GM10248 (cell line): ENCODE results near the gene PLOD3.

ENCODE experiments used
- CTCF ChIA-PET: fragments of 300-600 bp; sonication (Branson Sonifier 250); formaldehyde crosslinking; extraction: SDS; loops from one replicate; lab custom pipeline; 2021; ENCODE audit warnings: antibody characterized with exemption; lab: Yijun Ruan, JAX
- POLR2A ChIA-PET: fragments of 350-650 bp; sonication (Branson Sonifier 250); formaldehyde crosslinking; extraction: SDS; loops from one replicate; lab custom pipeline; 2020; ENCODE audit warnings: antibody characterized with exemption; lab: Yijun Ruan, JAX
- DNase-seq: peaks from one replicate; pipeline ENCODE4 v3.0.0; 2012; ENCODE audit errors: extremely low spot score
- TF ChIP-seq, protein P1 (sequence below): IDR thresholded peaks from 2 replicates; pipeline ENCODE4 v1.5.1; 2012; ENCODE audit warnings: mild to moderate bottlenecking, low read depth; ENCODE audit errors: extremely low read depth, missing control alignments, control extremely low read depth

Gene PLOD3

DNA sequence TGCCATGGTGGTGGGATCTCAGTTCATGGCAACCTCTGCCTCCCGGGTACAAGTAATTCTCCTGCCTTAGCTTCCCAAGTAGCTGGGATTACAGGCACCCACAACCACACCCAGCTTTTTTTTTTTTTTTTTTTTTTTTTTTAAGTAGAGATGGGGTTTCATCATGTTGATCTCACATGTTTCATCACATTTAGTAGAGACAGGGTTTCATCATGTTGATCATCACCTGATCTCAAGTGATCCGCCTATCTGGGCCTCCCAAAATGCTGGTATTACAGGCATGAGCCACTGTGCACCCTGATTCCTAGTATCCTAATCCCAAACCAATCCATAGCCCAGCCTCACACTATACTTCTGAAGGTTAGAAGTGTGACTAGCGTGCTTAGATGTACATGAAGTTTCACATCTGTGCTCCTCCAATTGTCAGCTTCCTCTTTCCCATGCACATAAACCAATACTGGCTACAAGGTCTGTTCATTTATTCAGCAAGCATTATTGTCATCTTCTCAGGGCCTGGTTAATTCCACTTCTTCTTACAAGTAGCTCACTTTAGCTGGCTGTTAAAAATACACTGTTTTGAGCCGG lies 30.4 kb downstream of the PLOD3 start:
- no peak for DNase-seq

DNA sequence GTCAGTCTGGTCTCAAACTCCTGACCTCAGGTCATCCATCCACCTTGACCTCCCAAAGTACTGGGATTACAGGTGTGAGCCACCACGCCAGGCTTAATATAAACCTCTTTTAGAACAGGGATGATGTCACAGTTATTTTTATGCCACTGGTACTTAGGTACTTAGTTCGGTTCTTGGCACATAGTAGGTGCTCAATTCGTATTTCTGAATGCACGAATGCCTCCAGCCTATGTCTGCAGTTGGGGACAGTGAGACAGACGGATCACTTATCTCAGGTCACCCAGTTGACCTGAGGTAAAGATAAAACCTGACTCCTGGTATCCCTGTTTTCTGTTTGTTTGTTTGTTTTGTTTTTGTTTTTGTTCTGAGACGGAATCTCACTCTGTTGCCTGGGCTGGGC lies 31.2 kb downstream of the PLOD3 start:
- TF ChIP-seq, protein P1, sequence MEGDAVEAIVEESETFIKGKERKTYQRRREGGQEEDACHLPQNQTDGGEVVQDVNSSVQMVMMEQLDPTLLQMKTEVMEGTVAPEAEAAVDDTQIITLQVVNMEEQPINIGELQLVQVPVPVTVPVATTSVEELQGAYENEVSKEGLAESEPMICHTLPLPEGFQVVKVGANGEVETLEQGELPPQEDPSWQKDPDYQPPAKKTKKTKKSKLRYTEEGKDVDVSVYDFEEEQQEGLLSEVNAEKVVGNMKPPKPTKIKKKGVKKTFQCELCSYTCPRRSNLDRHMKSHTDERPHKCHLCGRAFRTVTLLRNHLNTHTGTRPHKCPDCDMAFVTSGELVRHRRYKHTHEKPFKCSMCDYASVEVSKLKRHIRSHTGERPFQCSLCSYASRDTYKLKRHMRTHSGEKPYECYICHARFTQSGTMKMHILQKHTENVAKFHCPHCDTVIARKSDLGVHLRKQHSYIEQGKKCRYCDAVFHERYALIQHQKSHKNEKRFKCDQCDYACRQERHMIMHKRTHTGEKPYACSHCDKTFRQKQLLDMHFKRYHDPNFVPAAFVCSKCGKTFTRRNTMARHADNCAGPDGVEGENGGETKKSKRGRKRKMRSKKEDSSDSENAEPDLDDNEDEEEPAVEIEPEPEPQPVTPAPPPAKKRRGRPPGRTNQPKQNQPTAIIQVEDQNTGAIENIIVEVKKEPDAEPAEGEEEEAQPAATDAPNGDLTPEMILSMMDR = no peak
- no peak for DNase-seq
- ChIA-PET POLR2A (no interaction called here), CTCF (interaction anchor here (0.6 to 1.6 kb wide), 3 partner anchors 42 to 61 kb away, joined by 3 to 10 read pairs (median 4); no protein-coding TSS in a partner anchor)

More for the DNA sequence above, 30.4 kb downstream of the PLOD3 start:
- ChIA-PET CTCF (interaction anchor here (0.6 to 1.6 kb wide), 4 partner anchors 19 to 62 kb away, joined by 3 to 10 read pairs (median 4); no protein-coding TSS in a partner anchor), POLR2A (interaction anchor here (0.7 kb wide), 1 partner anchor 422 kb away, joined by 6 read pairs; no protein-coding TSS in a partner anchor)
- TF ChIP-seq, protein P1 = no peak

DNA sequence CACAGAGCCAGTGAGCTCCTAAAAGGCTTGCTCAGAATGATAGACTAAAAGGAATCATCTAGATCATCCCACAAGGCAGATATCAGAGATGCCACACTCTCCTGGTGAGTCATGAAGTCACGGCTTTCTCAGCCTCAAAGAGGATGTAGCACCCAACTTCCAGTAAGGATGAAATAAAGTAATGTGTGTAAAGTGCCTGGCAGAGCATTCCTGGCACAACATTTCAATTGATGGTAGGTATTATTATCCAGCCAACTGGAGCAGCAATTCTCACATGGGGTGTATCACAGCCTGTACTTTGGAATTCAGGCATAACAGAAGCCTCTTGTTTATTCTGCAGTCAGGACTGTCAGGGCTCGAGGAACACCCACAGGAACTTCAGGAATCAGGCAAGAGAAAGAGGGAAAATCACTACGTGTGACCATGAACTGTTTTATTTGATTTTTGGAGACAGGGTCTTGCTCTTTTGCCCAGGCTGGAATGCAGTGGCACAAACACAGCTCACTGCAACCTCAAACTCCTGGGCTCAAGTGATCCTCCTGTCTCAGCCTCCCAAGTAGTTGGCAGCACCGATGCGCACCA lies 32.0 kb downstream of the PLOD3 start:
- no peak for DNase-seq
- ChIA-PET CTCF (interaction anchor here (1.1 to 3.2 kb wide), 3 partner anchors 8 to 108 kb away, joined by 4 to 23 read pairs (median 5); no protein-coding TSS in a partner anchor), POLR2A (no interaction called here)
- TF ChIP-seq, protein P1 = no peak

DNA sequence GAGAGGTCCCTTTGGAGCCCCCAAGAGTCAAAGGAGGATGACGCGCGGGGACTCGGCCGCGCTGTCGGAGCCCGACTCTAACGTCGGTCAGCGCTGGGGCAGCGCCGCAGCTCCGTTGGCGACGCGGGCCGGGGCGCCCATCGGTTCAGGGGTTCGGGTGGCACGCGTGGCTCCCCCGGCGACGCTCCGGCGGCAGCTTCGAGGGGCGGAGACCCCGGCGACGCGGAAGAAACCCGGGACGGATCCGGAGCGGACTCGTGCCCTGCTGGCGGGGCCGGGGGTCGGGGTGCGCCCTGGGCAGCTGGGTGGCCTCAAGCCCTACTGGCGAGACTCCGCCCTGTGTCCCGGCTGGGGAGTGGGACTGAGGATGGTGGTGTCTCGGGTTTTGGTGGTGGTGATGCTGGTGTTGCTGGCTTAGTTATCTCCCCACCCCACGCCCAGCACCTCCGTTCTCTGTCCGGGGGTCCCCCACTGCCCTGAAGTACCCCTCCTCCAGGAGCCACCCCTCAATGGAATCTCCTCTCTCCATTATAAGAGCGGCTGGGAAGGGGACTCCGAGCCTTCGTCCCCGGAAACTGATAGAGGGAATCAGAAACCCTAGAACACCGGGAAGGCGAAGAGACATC lies 37.1 kb downstream of the PLOD3 start, which contains the start of gene NAT16:
TSS of gene NAT16 (minus strand) at position 164 of the 626 bp plus-strand sequence. CDS start 5,486 bp downstream, outside the sequence.
- CTCF ChIA-PET = interaction anchor here (0.9 to 1.6 kb wide), 2 partner anchors 12 kb away, joined by 5 to 7 read pairs; no protein-coding TSS in a partner anchor
- POLR2A ChIA-PET = no interaction called here
- no peak for DNase-seq
- TF ChIP-seq, protein P1 = no peak

DNA sequence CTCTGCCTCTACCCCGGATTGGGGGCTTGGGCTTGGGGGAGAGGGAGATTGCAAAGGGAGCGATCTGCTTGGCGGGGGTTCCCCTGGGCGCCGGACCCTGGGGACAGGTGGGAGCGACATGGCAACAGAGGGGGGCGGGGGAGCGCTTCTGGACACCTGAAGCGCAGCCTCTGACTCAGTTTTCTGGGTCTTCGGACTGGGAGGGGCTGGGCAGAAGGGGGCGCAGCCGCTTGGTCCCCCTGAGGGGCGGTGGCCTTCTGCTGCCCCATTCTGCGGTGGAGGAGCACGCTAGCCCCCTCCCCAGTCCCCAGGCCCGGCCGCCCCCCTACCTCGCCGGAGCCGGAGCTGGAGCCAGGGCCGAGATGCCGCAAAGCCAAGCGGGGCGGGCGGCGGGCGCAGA lies 37.7 kb downstream of the PLOD3 start:
- ChIA-PET CTCF (interaction anchor here (0.9 kb wide), 1 partner anchor 13 kb away, joined by 5 read pairs; no protein-coding TSS in a partner anchor), POLR2A (no interaction called here)
- TF ChIP-seq, protein P1 = no peak
- DNase-seq = no peak

DNA sequence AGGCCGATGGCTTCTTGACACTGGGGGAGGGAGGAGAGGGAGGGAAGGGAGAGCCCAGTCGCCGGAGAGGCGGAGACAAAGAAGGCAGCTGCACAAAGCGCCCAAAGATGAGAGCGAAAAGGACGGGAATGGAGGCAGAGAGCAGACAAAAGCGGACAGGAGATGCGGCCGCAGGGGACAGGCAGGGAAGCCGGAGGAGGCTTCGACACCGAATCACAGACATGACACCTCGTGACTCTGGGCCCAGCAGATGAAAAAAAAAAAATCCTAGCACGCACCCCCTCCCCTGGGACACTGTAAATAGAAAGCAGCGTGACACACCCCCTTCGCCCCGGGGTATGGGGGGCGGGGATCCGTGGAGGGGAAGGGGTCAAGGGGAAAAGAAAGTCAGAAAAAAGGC lies 38.3 kb downstream of the PLOD3 start:
- no peak for DNase-seq
- TF ChIP-seq, protein P1 = no peak
- ChIA-PET CTCF (interaction anchor here (6.2 kb wide), 1 partner anchor 13 kb away, joined by 42 read pairs; no protein-coding TSS in a partner anchor), POLR2A (no interaction called here)
